DMS53 (cell line): ENCODE measurements around the gene HP.
A peak's percentile ranks its signal among the peaks of the same experiment; 100 is the strongest.
"Not testable (repeated sequence)": the region's sequence is repeated elsewhere in the genome, so short reads cannot be mapped to it uniquely, and the experiment has no call there.

Source experiments
- DNase-seq: peaks from one replicate; lab custom pipeline; 2025; lab: John Stamatoyannopoulos, UW

Gene HP

DNA sequence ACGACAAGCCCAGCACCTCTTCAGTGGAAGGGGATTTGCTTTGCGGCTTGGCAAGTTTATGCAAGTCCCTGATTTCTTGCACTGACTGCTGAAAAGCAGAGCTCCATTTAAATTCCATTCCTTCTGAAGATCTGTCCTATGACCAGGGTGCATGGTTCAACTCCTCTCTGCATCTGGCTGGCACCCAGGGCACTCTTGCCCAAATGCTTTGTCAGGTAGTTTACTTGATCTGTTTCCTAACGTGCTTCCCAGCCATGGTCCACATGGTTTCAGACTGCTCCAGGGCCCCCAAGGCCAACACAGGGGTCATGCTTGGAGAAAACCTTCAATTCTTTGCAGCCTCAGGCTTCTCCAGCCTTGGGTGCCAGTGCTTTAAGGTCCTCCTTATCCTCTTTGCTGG is 11.2 kb upstream of the HP start:
- no peak for DNase-seq

DNA sequence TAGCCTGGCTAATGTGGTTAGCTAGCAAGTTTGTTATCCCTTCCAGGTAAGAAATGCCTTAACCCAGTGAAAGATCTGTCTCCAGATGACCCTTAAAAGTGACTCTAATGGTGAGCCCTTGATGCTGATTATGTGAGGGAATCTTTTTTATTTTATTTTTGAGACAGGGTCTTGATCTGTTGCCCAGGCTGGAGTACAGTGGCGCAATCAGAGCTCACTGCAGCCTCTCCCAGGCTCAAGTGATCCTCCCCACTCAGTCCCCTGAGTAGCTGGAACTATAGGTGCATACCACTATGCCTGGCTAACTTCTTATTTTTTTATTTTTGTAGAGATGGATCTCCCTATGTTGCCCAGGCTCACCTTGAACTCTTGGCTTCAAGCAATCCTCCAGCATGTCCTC is 10.8 kb upstream of the HP start:
- no peak for DNase-seq

DNA sequence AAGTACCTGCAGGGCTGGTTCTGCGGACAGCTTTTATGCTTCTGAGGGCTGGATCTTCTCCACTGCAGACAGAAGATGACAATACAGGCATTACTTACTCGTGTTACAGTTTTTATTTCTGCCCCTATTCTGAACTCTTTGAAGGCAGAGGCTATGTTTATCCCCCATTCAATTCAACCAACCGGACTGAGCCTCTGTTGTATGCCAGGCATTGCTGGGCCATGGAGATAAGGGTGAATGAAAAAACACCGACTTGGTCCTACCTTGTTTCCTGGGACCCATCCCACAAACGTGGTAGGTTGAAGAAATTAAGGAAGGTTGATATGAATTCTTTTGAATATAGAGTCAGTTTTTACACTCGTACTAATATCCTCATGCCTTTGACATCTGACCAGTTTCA is 10.0 kb upstream of the HP start:
- DNase-seq: no peak

DNA sequence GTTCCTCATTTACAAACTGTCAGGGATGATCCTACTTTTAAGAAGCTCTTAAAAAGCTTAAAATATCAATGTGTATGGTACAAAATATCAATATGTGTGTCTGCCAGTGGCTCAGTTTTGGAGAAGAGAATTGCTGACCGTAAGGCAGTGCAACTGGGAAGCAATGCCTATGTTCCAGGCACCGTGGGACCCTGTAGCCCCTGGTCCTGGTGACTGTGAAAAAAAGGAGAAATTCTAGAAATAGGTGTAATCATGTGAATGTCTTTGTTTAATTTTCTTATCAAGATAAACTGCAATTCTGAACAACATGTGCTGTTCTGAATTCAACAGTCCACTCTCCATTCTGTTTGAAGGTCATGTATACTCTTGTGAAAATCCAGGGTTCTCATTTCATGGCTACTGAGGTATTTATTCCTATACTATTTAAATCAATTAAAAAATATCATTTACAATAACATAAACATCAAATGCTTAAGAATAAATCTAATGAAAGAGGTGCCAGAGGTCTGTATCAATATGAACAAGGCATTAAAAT is 9.4 kb upstream of the HP start:
- no peak for DNase-seq

DNA sequence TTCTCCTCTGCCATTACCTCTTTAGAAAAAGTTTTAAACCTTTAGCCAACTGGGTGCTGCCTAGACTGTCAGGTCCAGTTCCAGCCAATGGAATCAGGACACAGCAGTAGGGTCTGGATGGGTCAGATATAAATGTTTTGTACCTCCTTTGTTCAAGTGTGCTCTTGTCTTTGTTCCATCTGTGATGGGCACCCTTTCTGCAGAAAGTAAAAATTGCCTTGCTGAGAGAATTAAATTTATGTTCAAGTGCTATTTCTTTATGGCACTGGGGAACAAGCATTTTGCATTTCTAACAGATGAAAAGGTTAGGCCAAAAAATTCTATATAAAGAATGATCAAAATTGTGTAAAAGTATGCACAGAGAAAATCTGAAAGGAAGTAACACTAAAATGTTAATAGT is 5.2 kb upstream of the HP start:
- DNase-seq: no peak

DNA sequence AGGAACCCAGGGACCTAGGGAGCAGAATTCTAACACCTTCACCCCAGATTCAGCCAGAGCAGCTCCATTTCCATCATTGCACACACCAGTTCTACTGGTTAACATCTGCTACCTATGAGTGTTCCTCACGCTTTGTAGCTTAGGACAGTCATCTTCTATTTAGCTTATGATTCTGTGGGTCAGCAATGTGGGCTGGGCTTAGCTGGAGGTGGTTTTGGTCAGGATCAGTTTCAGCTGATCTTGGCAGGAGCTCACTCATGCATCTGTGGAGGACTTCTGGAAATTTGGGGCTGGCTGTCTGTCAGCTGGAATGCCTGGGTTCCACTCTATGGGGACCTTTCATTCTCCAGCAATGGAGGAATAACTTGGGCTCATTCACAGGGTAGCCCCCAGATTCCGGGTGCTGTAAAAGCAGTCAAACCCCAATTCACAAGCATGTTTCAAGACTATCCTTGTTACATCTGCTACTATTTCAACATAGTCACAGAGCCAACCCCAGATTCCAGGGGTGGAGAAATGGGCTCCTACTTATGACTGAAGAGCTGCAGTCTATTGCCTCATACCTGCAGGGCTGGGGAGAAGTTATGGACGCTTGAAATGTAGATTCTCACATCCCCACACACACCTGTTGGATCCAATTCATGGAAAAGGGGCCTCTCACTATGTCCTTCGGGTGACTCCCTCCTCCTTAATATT is 3.4 kb upstream of the HP start:
- no peak for DNase-seq

DNA sequence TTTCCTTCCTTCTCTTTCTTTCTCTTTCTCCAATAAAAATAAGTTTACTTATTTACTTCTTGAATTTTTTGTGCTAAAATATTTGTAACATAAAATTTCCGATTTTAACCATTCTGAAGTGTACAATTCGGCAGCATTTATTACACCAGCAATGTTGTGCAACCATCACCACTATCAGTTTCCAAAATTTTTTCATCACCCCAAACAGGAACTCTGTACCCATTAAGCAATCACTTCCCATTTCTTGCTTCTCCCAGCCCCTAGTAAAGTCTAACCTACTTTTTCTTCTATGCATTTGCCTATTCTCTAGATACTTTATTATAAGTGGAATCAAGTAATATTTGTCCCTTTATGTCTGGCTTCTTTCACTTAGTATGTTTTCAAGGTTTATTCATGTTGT is 2.5 kb upstream of the HP start:
- no peak for DNase-seq

DNA sequence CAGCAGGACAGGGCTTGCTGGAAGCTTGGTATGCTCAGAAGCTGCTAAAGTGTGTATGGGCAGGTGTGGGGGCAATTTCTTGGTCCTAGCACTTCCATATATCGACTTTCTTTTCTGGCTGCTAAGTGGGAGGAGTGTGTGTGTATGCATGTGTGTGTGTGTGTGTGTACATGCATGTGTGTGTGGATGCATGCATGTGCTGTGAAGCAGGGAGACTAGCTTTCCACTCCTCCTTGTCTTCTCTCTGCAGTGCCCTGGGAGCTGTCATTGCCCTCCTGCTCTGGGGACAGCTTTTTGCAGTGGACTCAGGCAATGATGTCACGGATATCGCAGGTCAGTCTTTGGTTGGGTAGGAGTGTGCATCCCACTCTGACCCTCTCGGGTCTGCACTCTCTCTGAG is 1.6 kb downstream of the HP start:
- DNase-seq: no peak

DNA sequence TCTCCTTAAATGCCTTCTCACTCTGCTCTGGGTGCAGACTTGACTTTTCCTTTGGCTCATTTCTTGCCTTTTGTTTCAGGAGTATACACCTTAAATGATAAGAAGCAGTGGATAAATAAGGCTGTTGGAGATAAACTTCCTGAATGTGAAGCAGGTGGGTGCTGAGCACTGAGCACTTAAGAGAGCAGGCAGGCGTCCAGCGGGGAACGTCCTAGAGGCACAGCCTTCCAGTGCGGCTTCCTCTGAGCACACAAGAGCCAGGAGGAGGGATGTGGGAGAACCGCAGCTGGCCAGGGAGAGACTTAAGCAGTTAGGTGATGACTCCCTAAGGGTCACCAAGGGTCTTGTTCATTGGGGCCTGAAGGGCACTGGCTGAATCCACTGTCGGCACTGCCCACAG is 3.0 kb downstream of the HP start:
- DNase-seq: not testable (repeated sequence)

DNA sequence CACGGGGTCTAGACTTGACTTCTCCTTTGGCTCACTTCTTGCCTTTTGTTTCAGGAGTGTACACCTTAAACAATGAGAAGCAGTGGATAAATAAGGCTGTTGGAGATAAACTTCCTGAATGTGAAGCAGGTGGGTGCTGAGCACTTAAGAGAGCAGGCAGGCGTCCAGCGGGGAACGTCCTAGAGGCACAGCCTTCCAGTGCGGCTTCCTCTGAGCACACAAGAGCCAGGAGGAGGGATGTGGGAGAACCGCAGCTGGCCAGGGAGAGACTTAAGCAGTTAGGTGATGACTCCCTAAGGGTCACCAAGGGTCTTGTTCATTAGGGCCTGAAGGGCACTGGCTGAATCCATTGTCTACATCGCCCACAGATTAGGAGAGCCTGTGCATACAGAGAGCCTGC is 4.8 kb downstream of the HP start:
- DNase-seq: peak; percentile 48

DNA sequence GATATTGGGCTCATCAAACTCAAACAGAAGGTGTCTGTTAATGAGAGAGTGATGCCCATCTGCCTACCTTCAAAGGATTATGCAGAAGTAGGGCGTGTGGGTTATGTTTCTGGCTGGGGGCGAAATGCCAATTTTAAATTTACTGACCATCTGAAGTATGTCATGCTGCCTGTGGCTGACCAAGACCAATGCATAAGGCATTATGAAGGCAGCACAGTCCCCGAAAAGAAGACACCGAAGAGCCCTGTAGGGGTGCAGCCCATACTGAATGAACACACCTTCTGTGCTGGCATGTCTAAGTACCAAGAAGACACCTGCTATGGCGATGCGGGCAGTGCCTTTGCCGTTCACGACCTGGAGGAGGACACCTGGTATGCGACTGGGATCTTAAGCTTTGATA is 6.1 kb downstream of the HP start:
- no peak for DNase-seq

DNA sequence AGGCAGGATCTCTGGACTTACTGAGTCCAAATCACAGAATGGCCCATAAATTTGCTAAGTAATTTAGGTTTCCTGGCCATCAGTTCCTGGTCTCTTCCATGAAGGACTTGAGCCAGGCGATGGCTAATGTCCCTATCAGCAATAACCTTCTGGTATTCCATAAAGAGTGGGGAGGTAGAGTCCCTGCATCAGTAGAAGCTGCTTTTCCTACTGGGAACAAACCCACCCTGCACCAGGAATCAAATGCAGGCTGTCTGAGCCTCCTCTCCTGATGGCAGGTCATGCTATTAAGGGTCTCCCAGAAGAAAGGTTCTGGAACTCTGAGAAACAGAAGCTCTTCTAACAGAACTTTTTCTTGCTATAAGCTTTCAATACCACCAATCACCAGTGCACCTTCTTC is 7.3 kb downstream of the HP start:
- DNase-seq: no peak

DNA sequence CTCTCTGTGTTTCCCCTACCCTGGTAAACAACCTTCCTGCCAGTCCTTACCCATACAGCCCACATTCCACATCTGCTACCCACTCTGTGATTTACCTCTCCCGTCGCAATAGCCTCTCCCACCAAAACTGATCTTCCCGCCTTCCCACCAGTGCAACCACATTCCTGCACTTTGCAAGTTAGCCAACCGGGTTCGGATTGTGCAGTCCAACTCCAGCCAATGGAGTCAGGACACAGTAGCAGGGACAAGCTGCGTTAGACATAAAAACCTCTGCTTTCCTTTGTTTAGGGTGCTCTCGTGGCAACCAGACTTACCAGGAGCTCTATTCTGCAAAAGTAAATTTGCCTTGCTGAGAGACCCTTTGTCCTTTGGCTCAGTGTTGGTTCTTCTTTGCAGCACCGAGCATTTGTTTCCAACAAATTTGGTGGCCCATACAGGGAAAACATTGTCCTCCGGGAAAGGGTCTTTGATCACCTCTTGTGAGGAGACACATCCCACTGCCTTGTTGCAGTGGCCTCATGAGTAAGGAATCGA is 10.1 kb downstream of the HP start:
- no peak for DNase-seq

DNA sequence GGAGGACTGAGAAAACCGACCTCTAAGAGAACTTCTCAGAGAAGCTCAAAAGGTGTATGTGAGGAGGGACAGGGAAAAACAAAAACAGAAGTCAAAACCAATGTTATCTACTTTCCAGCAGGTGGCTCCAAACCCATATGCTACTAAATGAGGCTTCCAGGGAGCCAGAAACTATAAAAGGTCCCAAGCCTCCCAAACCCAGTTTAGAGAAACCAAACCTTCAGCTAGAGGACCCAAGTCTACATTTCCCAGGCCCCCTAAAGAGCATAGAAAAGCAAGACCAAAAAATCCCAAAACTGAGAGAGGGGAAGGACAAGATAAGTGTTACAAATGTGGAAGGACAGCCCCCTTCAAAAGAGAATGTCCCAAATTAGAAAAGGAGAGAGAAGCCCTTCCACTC is 12.4 kb downstream of the HP start:
- peak; percentile 56 for DNase-seq

DNA sequence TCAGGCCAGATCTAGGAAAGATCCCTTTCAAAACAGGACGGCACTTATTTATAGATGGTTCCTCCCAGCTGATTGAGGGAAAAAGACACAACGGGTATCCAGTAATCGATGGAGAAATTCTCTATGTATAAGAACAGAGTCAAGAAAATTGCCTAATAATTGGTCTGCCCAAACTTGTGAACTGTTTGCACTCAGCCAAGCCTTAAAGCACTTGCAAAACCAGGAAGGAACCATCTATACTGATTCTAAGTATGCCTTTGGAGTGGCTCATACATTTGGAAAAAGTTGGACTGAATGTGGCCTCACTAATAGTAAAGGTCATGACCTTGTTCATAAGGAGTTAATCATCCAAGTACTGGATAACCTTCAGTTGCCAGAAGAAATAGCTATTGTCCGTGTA is 14.6 kb downstream of the HP start:
- DNase-seq: no peak

DNA sequence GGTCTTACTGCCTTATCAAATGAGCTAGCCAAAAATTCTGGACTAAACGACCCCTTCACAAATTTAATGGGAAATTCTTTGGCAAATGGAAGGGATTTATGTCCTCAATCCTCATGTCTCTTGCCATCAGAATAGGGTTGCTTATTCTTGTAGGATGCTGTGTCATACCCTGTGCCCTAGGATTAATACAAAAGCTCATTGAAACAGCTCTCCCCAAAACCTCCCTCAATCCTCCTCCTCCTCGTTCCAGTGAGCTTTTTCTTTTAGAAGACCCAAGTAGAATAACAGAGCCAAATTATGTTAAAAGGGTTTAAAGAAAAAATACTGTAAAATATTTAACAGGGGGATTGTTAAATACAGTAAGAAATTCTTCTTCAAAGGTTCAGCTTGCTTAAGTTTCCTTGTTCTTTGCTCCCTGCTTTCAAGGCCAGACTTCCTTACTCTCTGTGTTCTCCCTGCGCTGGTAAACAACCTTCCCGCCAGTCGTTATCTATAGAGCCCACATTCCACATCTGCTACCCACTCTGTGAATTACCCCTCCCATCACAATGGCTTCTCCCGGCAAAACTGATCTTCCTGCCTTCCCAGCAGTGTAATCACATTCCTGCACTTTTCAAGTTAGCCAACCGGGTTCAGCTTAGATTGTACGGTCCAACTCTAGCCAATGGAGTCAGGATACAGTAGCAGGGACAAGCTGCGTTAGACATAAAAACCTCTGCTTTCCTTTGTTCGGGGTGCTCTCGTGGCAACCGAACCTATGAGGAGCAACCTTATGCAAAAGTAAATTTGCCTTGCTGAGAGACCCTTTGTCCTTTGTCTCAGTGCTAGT is 18.4 kb downstream of the HP start:
- no peak for DNase-seq

DNA sequence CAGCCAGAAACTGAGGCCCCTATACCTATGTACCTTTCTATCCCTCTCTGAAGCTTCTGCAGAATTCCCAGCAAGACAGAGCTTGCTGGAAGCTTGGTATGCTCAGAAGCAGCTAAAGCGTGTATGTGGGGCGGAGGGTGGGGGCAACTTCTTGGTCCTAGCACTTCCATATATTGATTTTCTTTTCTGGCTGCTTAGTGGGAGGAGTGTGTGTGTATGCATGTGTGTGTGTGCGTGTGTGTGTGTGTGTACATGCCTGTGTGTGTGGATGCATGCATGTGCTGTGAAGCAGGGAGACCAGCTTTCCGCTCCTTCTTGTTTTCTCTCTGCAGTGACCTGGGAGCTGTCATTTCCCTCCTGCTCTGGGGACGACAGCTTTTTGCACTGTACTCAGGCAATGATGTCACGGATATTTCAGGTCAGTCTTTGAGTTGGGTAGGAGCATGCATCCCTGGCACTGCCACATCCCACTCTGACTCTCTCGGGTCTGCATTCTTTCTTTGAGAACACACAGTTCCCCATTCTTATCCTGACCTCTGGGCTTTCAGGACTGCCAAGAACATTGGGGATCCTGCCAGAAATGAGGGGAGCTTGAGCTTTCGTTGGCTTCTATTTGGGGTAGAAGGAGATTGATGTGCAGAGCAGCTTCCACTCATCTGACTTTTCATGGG is 19.4 kb downstream of the HP start:
- DNase-seq: no peak

DNA sequence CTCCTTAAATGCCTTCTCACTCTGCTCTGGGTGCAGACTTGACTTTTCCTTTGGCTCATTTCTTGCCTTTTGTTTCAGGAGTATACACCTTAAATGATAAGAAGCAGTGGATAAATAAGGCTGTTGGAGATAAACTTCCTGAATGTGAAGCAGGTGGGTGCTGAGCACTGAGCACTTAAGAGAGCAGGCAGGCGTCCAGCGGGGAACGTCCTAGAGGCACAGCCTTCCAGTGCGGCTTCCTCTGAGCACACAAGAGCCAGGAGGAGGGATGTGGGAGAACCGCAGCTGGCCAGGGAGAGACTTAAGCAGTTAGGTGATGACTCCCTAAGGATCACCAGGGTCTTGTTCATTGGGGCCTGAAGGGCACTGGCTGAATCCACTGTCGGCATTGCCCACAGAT is 20.8 kb downstream of the HP start:
- not testable (repeated sequence) for DNase-seq

DNA sequence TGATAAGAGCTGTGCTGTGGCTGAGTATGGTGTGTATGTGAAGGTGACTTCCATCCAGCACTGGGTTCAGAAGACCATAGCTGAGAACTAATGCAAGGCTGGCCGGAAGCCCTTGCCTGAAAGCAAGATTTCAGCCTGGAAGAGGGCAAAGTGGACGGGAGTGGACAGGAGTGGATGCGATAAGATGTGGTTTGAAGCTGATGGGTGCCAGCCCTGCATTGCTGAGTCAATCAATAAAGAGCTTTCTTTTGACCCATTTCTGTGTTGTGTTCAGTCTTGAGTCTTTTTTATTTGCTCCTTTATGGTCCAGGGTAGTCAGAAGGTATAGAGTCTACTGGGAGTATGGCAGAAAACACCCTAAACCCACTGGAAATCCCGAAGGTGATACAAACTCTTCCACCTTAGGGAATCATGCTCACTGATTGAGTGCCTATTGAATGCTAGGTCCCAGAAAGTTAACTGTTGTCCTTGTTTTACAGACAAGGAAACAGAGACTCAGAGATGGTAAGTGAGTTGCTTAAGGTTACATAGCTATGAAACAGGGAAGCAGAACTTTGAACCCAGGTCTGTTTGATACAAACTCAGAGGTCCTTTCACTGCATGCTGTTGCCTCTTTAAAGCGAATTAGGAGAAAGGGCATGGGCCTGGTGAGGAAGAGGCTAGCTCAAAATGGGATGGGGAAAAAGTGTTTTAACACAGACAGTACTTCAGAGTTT is 22.8 kb downstream of the HP start:
- DNase-seq: not testable (repeated sequence)

DNA sequence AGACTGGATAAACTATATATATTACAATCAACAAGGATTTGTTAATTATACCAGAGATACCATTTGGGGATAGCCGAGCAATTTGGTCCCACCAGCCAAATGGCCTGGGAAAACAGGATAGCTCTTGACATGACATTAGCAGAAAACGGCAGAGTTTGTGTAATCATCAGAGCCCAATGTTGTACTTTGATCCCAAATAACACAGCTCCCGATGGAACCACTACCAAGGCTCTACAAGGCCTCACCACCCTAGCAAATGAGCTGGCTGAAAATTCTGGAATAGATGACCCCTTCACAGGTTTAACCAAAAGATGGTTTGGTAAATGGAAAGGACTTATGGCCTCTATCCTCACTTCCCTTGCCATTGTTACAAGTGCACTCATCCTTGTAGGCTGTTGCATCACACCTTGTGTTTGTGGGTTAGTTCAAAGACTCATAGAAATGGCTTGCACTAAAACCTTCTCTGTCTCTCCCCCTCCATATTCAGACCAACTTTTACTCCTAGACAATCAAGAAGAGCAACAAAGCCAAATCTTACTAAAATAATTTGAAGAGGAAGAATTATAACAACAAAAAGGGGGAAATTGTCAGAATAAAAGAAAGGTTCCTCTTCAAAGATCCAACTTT is 29.6 kb downstream of the HP start:
- DNase-seq: no peak

DNA sequence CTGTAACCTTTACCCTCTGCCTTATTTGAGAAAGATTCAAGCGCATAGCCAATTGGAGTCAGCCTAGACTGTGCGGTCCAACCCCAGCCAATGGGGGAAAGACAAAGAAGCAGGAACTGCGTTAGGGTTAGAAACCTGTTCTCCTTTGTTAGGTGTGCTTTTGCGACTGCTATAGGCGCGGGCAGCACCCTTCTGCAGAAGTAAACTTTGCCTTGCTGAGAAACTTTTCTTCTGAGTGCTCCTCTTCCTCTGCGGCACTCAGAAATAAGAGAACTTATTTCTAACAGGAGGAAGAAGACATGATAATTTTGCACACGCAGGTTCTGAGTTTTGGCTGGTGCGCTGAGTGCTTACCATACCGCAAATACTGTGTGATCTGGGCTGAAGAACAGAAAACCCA is 30.1 kb downstream of the HP start:
- DNase-seq: no peak

DNA sequence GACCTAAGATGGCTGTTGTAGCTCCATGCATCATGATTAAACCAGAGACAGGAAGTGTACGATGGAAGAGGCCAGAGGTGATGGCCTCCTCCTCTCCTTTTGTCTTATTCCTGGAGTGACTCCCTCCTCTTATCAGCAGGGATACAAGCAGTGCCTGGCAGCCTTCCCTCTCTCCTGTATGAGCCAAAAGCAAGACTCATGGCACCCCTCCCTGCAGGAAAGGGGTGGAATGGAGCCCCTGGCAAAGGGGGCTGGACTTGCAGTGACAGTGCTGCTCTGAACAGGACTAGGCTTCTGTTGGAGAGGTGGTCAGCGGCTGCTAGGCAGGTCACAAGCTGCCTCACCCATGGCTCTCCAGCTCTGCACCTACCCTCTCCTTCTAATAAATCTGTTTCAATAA is 30.7 kb downstream of the HP start:
- DNase-seq: no peak
